K562 (cell line): Measurements from ENCODE around the gene STYX. TPM values are rescaled to one million over a fixed set of nuclear protein-coding genes. Genes with fewer than 3 reads are reported as not detected.

ENCODE experiments used
- ATF1 ChIP-seq, 2 experiments: fragments of 450-650 bp in 1 of 2; IDR thresholded peaks; 2 replicates each; pipeline ENCODE4 v1.6.1; 2016; ENCODE audit warnings: missing compliant biosample characterization in 1 of 2, missing genetic modification characterization in 1 of 2
- BMI1 ChIP-seq: fragments of 150-350 bp; IDR thresholded peaks from 2 replicates; pipeline ENCODE4 v1.6.1; 2014; ENCODE audit warnings: low read length
- BRCA1 ChIP-seq, 2 experiments: fragments of 450-650 bp in 1 of 2; sonication (generic) in 1 of 2; formaldehyde crosslinking in 1 of 2; IDR thresholded peaks; 2 replicates each; pipeline versions ENCODE4 v1.5.0 to v1.6.1; 2017 to 2020; ENCODE audit warnings: mild to moderate bottlenecking in 1 of 2, missing genetic modification reagents in 1 of 2
- BRD4 ChIP-seq: fragments of 200-600 bp; sonication (generic); IDR thresholded peaks from 2 replicates; pipeline ENCODE4 v1.6.1; 2017; ENCODE audit warnings: inconsistent platforms
- CBX8 ChIP-seq: fragments of 200-600 bp; sonication (generic); IDR thresholded peaks from 2 replicates; pipeline ENCODE4 v1.6.1; 2012; ENCODE audit warnings: borderline replicate concordance, mixed run types, low read depth, mild to moderate bottlenecking, moderate library complexity, mixed read lengths, low read length, control low read depth, inconsistent platforms; ENCODE audit not compliant: poor library complexity, severe bottlenecking; ENCODE audit errors: extremely low read depth
- E4F1 ChIP-seq: fragments of 250-450 bp; sonication (Bioruptor Pico); IDR thresholded peaks from 2 replicates; pipeline ENCODE4 v1.5.0; 2021; ENCODE audit warnings: mild to moderate bottlenecking, borderline replicate concordance
- ETS2 ChIP-seq: IDR thresholded peaks from 2 replicates; pipeline ENCODE4 v1.6.1; 2016; ENCODE audit warnings: borderline replicate concordance, missing genetic modification characterization, mild to moderate bottlenecking, moderate library complexity, missing compliant biosample characterization; ENCODE audit not compliant: poor library complexity, severe bottlenecking
- GATA2 ChIP-seq: sonication (generic); formaldehyde crosslinking; IDR thresholded peaks from 2 replicates; pipeline ENCODE4 v1.4.0; 2020; ENCODE audit warnings: mild to moderate bottlenecking, missing genetic modification reagents
- GMEB1 ChIP-seq: fragments of 250-450 bp; sonication (Bioruptor Pico); IDR thresholded peaks from 2 replicates; pipeline ENCODE4 v1.4.0; 2020; ENCODE audit warnings: mild to moderate bottlenecking
- JUND ChIP-seq, 2 experiments: IDR thresholded peaks; 2 replicates in 1 of 2; 3 replicates in 1 of 2; pipeline ENCODE4 v1.6.1; 2011; ENCODE audit warnings: borderline replicate concordance in 2 of 2, low read depth in 2 of 2, low read length in 2 of 2, improper control_type of control experiment in 1 of 2, missing biosample characterization in 1 of 2, missing genetic modification characterization in 1 of 2, missing genetic modification reagents in 1 of 2
- KAT2B ChIP-seq: IDR thresholded peaks from one replicate; pipeline ENCODE4 v1.6.1; 2012; ENCODE audit warnings: low read depth, mild to moderate bottlenecking, control low read depth, inconsistent platforms, low read length, moderate library complexity
- MTA3 ChIP-seq: fragments of 450-650 bp; formaldehyde crosslinking; IDR thresholded peaks from 2 replicates; pipeline ENCODE4 v1.6.1; 2017; ENCODE audit warnings: mild to moderate bottlenecking, borderline replicate concordance
- POLR2B ChIP-seq: fragments of 450-650 bp; IDR thresholded peaks from 2 replicates; pipeline ENCODE4 v1.6.1; 2018; ENCODE audit warnings: low read depth; ENCODE audit not compliant: partially characterized antibody
- ZBTB2 ChIP-seq: fragments of 450-650 bp; IDR thresholded peaks from 2 replicates; pipeline ENCODE4 v1.6.1; 2016; ENCODE audit warnings: antibody characterized with exemption
- ZNF174 ChIP-seq: fragments of 250-450 bp; sonication (Bioruptor Pico); IDR thresholded peaks from 2 replicates; pipeline ENCODE4 v1.4.0; 2020; ENCODE audit warnings: mild to moderate bottlenecking
- ZNF212 ChIP-seq: fragments of 450-650 bp; formaldehyde crosslinking; IDR thresholded peaks from 2 replicates; pipeline ENCODE4 v1.4.0; 2020; ENCODE audit warnings: mild to moderate bottlenecking
- ZNF717 ChIP-seq: fragments of 250-450 bp; sonication (Bioruptor Pico); IDR thresholded peaks from 2 replicates; pipeline ENCODE4 v1.5.0; 2021
- ZNF77 ChIP-seq: fragments of 250-450 bp; sonication (Bioruptor Pico); IDR thresholded peaks from 2 replicates; pipeline ENCODE4 v1.5.0; 2020
- ZNF79 ChIP-seq: fragments of 250-450 bp; sonication (Bioruptor Pico); IDR thresholded peaks from 2 replicates; pipeline ENCODE4 v1.4.0; 2020; ENCODE audit warnings: low read depth, mild to moderate bottlenecking, moderate library complexity
- polyA plus RNA-seq, 8 experiments: library from polyadenylated mRNA; depleted of rRNA in 4 of 8; stranded (reverse) in 5 of 8; unstranded in 3 of 8; fragments of >200 nt; fragmentation: Nextera tagmentation in 2 of 8; fragmentation: Illumina TruSeq in 1 of 8; extraction: Ambion mirVana in 2 of 8; extraction: Trizol in 1 of 8; gene quantifications; 2 replicates each; pipeline versions ENCODE4 v1.2.1 to v1.2.3, GENCODE V29; 2011 to 2014; ENCODE audit warnings: inconsistent platforms in 1 of 8, missing spikeins in 1 of 8
- total RNA-seq, 7 experiments: library from RNA; depleted of rRNA in 6 of 7; stranded (reverse); fragments of >200 nt in 6 of 7; fragmentation: Illumina TruSeq in 2 of 7; extraction: Trizol in 2 of 7; gene quantifications; 2 replicates each; pipeline versions ENCODE4 v1.2.1 to v1.2.3, GENCODE V29; 2011 to 2021; ENCODE audit warnings: low replicate concordance in 1 of 7

The STYX gene
- total and polyA plus RNA-seq, 9 of the 15 experiments (the other 6 are each of a cell fraction or from before 2014, with no cell fraction given) = 5.0 to 15.4 (median 10.6) TPM

- TF ChIP-seq GMEB1 (no peak), BRD4 (no peak), ZNF212 (CRISPR knock-in tag) (0 out of 2 replicates have a peak, but pooled peaks have one; percentile 3), GATA2 (CRISPR knock-in tag) (no peak), ZNF717 (CRISPR knock-in tag) (no peak), MTA3 (no peak), E4F1 (CRISPR knock-in tag) (no peak), ZNF174 (CRISPR knock-in tag) (no peak), ATF1 (CRISPR knock-in tag; IDR thresholded peaks at IDR 0.05) (no peak), ATF1 (tag; IDR thresholded peaks at IDR 0.05) (no peak; the same call in 1 of the 2 replicates), KAT2B (no peak), JUND (IDR thresholded peaks at IDR 0.05; ENCODE audit: borderline replicate concordance, low read depth, low read length) (no peak), JUND (tag; IDR thresholded peaks at IDR 0.05; ENCODE audit: borderline replicate concordance, low read depth, low read length) (no peak), CBX8 (no peak), BMI1 (no peak), ETS2 (tag) (no peak), POLR2B (no peak), ZNF77 (no peak), ZBTB2 (no peak), ZNF79 (no peak), BRCA1 (IDR thresholded peaks at IDR 0.05) (no peak), BRCA1 (CRISPR knock-in tag; IDR thresholded peaks at IDR 0.05) (no peak)
Measured at GRCh38 chr14:52694761-52695480, 35.0 kb upstream of the STYX start (continued).
